MM.1S (cell line): ENCODE measurements around the gene ST8SIA2.

Source experiments
- DNase-seq: peaks from one replicate; pipeline ENCODE4 v3.0.0-alpha.2; 2015
- H2AFZ ChIP-seq: fragments of 300-600 bp; sonication (generic); 2 replicates; pipeline ENCODE4 v1.6.0; 2016; ENCODE audit warnings: antibody characterized with exemption, low read length
- H3F3A ChIP-seq: fragments of 300-600 bp; sonication (generic); 2 replicates; pipeline ENCODE4 v1.6.1; 2016; ENCODE audit warnings: mild to moderate bottlenecking, antibody characterized with exemption, low read length, moderate library complexity, mixed read lengths; ENCODE audit not compliant: insufficient read depth
- H3K27ac ChIP-seq: fragments of 300-600 bp; sonication (generic); 2 replicates; pipeline ENCODE4 v1.5.1; 2016; ENCODE audit warnings: mild to moderate bottlenecking, low read length
- H3K27me3 ChIP-seq: fragments of 300-600 bp; sonication (generic); replicated peaks from 2 replicates; pipeline ENCODE4 v1.6.0; 2016; ENCODE audit warnings: low read length; ENCODE audit not compliant: insufficient read depth
- H3K36me3 ChIP-seq: fragments of 300-600 bp; sonication (generic); replicated peaks from 2 replicates; pipeline ENCODE4 v1.6.1; 2016; ENCODE audit warnings: mild to moderate bottlenecking, low read length, mixed read lengths; ENCODE audit not compliant: insufficient read depth
- H3K4me1 ChIP-seq: fragments of 300-600 bp; sonication (generic); 2 replicates; pipeline ENCODE4 v1.6.1; 2016; ENCODE audit warnings: low read length, mixed read lengths
- H3K4me2 ChIP-seq: fragments of 300-600 bp; sonication (generic); 2 replicates; pipeline ENCODE4 v1.6.0; 2016; ENCODE audit warnings: low read depth, low read length
- H3K4me3 ChIP-seq: fragments of 300-600 bp; sonication (generic); 2 replicates; pipeline ENCODE4 v1.5.1; 2016; ENCODE audit warnings: low read length, mixed read lengths
- H3K79me2 ChIP-seq: fragments of 300-600 bp; sonication (generic); 2 replicates; pipeline ENCODE4 v1.6.1; 2016; ENCODE audit warnings: mixed run types, low read length, mixed read lengths
- H3K9ac ChIP-seq: fragments of 300-600 bp; sonication (generic); 2 replicates; pipeline ENCODE4 v1.6.1; 2016; ENCODE audit warnings: low read length, mixed read lengths
- H3K9me2 ChIP-seq: fragments of 300-600 bp; sonication (generic); replicated peaks from 2 replicates; pipeline ENCODE4 v1.6.1; 2016; ENCODE audit warnings: mild to moderate bottlenecking, low read length, mixed read lengths; ENCODE audit not compliant: insufficient read depth
- H3K9me3 ChIP-seq: fragments of 300-600 bp; sonication (generic); replicated peaks from 2 replicates; pipeline ENCODE4 v1.6.1; 2016; ENCODE audit warnings: mild to moderate bottlenecking, low read length, mixed read lengths; ENCODE audit not compliant: insufficient read depth
- H4K20me1 ChIP-seq: fragments of 300-600 bp; sonication (generic); 2 replicates; pipeline ENCODE4 v1.6.1; 2016; ENCODE audit warnings: mild to moderate bottlenecking, low read length, moderate library complexity, mixed read lengths; ENCODE audit not compliant: insufficient read depth
- CTCF ChIP-seq: fragments of 300-600 bp; sonication (generic); IDR thresholded peaks from 2 replicates; pipeline ENCODE4 v1.5.1; 2016; ENCODE audit warnings: antibody characterized with exemption, low read length, mixed read lengths
- EZH2 ChIP-seq: fragments of 300-600 bp; sonication (generic); optimal IDR thresholded peaks from 2 replicates; pipeline ENCODE3; 2017; ENCODE audit warnings: low read depth, mild to moderate bottlenecking, antibody characterized with exemption, low read length, mixed read lengths
- EZH2phosphoT487 ChIP-seq: fragments of 300-600 bp; sonication (generic); IDR thresholded peaks from 2 replicates; pipeline ENCODE4 v1.6.1; 2018; ENCODE audit warnings: antibody characterized with exemption, low read length

ST8SIA2 gene

DNA sequence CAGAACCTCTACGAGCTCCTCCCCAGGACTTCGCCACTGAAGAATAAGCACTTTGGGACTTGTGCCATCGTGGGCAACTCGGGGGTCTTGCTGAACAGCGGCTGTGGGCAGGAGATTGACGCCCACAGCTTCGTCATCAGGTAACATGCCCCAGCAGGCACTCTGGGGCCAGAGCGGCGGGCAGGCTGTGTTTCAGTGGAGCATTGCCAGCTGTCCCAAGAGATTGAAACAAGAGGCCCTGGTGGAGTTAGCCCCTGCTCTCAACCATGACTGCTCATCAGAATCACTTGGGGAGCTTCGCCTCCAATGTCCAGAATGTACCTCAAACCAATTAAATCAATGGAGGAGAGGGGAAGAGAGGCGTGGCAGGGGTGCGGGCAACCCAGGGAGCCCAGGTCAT is 44.8 kb downstream of the ST8SIA2 start:
- Histone ChIP-seq H3F3A (no peaks in the 10 kb centered on the region), H3K36me3 (no peaks in the 10 kb centered on the region), H3K9ac (no peak overlapping the region), H3K27me3 (no peaks in the 10 kb centered on the region), H3K27ac (no peak overlapping the region), H3K4me3 (no peak overlapping the region), H3K9me2 (no peaks in the 10 kb centered on the region), H2AFZ (no peak overlapping the region), H3K4me1 (no peaks in the 10 kb centered on the region), H3K4me2 (no peak overlapping the region), H3K9me3 (no peaks in the 10 kb centered on the region), H4K20me1 (no peaks in the 10 kb centered on the region), H3K79me2 (no peaks in the 10 kb centered on the region)
- TF ChIP-seq EZH2: no peak
- no peak for TF ChIP-seq CTCF
- DNase-seq: no peak

DNA sequence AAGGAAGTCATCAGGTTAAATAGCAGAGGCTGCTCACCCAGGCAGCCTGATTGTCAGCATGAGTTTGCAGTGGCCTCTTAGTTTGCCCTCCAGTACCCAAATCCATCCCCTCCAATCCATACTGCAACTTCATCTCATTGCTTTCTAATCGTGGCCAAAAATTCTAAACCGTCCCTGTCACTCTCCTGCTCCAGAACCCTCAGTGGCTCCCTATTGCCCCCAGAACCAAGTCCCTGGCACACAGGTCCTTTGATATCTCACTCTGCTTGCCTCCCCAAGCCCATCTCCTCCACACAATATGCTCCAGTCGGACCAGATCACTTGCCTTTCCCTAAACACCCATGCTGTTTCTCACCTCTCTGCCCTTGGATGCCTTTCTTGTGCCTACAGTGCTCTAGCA is 49.7 kb downstream of the ST8SIA2 start:
- Histone ChIP-seq H3K4me3 (no peak overlapping the region), H3K79me2 (no peaks in the 10 kb centered on the region), H3K4me2 (no peak overlapping the region), H3K9me2 (no peaks in the 10 kb centered on the region), H3K27me3 (no peaks in the 10 kb centered on the region), H2AFZ (no peak overlapping the region), H3K27ac (no peak overlapping the region), H3K4me1 (no peaks in the 10 kb centered on the region), H3F3A (no peaks in the 10 kb centered on the region), H3K9me3 (no peaks in the 10 kb centered on the region), H3K36me3 (no peaks in the 10 kb centered on the region; the same call in 1 of the 2 replicates), H4K20me1 (no peaks in the 10 kb centered on the region), H3K9ac (no peak overlapping the region)
- no peak for DNase-seq
- TF ChIP-seq CTCF: no peak
- TF ChIP-seq EZH2: no peak
- no peak for TF ChIP-seq EZH2phosphoT487

GRCh38 chr15:92444631-92445030 is 51.0 kb downstream of the ST8SIA2 start:
- TF ChIP-seq EZH2: no peak
- no peak overlapping the region for H3K9ac ChIP-seq
- H3K4me2 ChIP-seq: no peak overlapping the region
- H3K9me2 ChIP-seq: no peaks in the 10 kb centered on the region
- H2AFZ ChIP-seq: no peak overlapping the region
- no peaks in the 10 kb centered on the region; the same call in 1 of the 2 replicates for H3K36me3 ChIP-seq
- H3K27me3 ChIP-seq: no peaks in the 10 kb centered on the region
- no peaks in the 10 kb centered on the region for H3K79me2 ChIP-seq
- no peak overlapping the region for H3K4me3 ChIP-seq
- no peaks in the 10 kb centered on the region for H3K9me3 ChIP-seq
- no peaks in the 10 kb centered on the region for H3K4me1 ChIP-seq
- H3K27ac ChIP-seq: no peak overlapping the region
- H4K20me1 ChIP-seq: no peaks in the 10 kb centered on the region
- H3F3A ChIP-seq: no peaks in the 10 kb centered on the region
- DNase-seq: no peak

DNA sequence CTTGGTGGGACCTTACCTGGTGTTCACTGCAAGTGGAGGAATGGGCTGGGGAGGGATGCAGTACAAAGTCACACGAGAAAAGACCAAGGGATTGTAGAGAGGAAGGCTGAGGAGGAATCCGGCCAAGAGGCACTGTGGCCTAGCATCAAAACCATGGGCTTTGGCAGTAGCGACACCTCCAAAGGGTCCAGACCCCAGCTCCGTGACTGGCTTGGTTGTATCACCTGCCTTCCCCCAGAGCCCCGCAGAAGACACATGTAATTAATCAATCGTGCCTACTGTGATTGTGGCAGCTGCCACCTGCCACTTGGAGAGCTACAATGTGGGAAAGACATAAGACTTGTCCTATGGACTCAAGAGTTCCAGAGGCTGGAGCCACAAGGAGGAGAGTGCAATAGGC is 54.7 kb downstream of the ST8SIA2 start:
- no peaks in the 10 kb centered on the region for H4K20me1 ChIP-seq

More for the DNA sequence above, 54.7 kb downstream of the ST8SIA2 start:
- Histone ChIP-seq H3K4me2 (no peak overlapping the region), H3K9ac (no peak overlapping the region), H3K27me3 (no peaks in the 10 kb centered on the region), H3K27ac (no peak overlapping the region), H3K79me2 (no peaks in the 10 kb centered on the region), H3F3A (no peaks in the 10 kb centered on the region), H3K36me3 (no peaks in the 10 kb centered on the region; the same call in 1 of the 2 replicates), H3K4me1 (no peaks in the 10 kb centered on the region), H3K4me3 (no peak overlapping the region), H2AFZ (no peak overlapping the region), H3K9me3 (no peaks in the 10 kb centered on the region), H3K9me2 (no peaks in the 10 kb centered on the region)
- TF ChIP-seq EZH2 (no peak), EZH2phosphoT487 (no peak), CTCF (no peak)
- DNase-seq: no peak
